Liver (tissue), 9 donors: ENCODE data around the gene PSTPIP1. TPM values are rescaled to one million over a fixed set of nuclear protein-coding genes. Genes with fewer than 3 reads are reported as not detected.

Source experiments
- DNase-seq: peaks from one replicate; pipeline ENCODE4 v3.0.0-alpha.2; 2017; ENCODE audit warnings: low spot score
- H3K27ac ChIP-seq, 2 donors: one replicate each; pipeline ENCODE4 v1.7.0; 2013; ENCODE audit warnings: inconsistent platforms in 2 of 2, low read length in 2 of 2, control low read depth in 1 of 2, low read depth in 1 of 2, mild to moderate bottlenecking in 1 of 2
- H3K27me3 ChIP-seq, 4 donors: one replicate each; pipeline versions ENCODE4 v1.6.1 to v1.7.0; 2013; ENCODE audit warnings: low read length in 3 of 4, inconsistent platforms in 1 of 4, mild to moderate bottlenecking in 1 of 4, moderate library complexity in 1 of 4; ENCODE audit not compliant: control insufficient read depth in 4 of 4, insufficient read depth in 4 of 4
- H3K36me3 ChIP-seq, 4 donors: one replicate each; pipeline versions ENCODE4 v1.6.1 to v1.7.0; 2013; ENCODE audit warnings: low read length in 3 of 4, mild to moderate bottlenecking in 3 of 4, low read depth in 1 of 4, moderate library complexity in 1 of 4; ENCODE audit not compliant: control insufficient read depth in 4 of 4, insufficient read depth in 3 of 4
- H3K4me1 ChIP-seq, 4 donors: one replicate each; pipeline versions ENCODE4 v1.6.1 to v1.7.0; 2013; ENCODE audit warnings: low read length in 3 of 4, mild to moderate bottlenecking in 3 of 4, moderate library complexity in 1 of 4; ENCODE audit not compliant: control insufficient read depth in 4 of 4, insufficient read depth in 4 of 4
- H3K4me3 ChIP-seq, 3 donors: one replicate each; pipeline versions ENCODE4 v1.6.1 to v1.7.0; 2013; ENCODE audit warnings: low read length in 3 of 3, control low read depth in 1 of 3, low read depth in 1 of 3, mild to moderate bottlenecking in 1 of 3
- H3K9ac ChIP-seq, 2 donors: one replicate each; pipeline ENCODE4 v1.7.0; 2013; ENCODE audit warnings: low read length in 2 of 2, mild to moderate bottlenecking in 2 of 2, moderate library complexity in 2 of 2, control low read depth in 1 of 2, low read depth in 1 of 2
- H3K9me3 ChIP-seq, 4 donors: one replicate each; pipeline versions ENCODE4 v1.6.1 to v1.7.0; 2013; ENCODE audit warnings: low read length in 3 of 4; ENCODE audit not compliant: control insufficient read depth in 4 of 4
- EGR1 ChIP-seq, 2 donors: IDR thresholded peaks; 2 replicates each; pipeline ENCODE4 v1.6.1; 2016 to 2018; ENCODE audit warnings: antibody characterized with exemption in 2 of 2, low read depth in 2 of 2
- FOXA1 ChIP-seq: IDR thresholded peaks from 2 replicates; pipeline ENCODE4 v1.6.1; 2016; ENCODE audit warnings: antibody characterized with exemption
- FOXA2 ChIP-seq: IDR thresholded peaks from 2 replicates; pipeline ENCODE4 v1.6.1; 2016; ENCODE audit warnings: antibody characterized with exemption
- HNF4G ChIP-seq: IDR thresholded peaks from 2 replicates; pipeline ENCODE4 v1.6.1; 2016; ENCODE audit warnings: antibody characterized with exemption
- RXRA ChIP-seq, 2 donors: IDR thresholded peaks; 2 replicates each; pipeline ENCODE4 v1.6.1; 2017 to 2018; ENCODE audit warnings: antibody characterized with exemption in 2 of 2, mild to moderate bottlenecking in 1 of 2
- SP1 ChIP-seq: IDR thresholded peaks from 2 replicates; pipeline ENCODE4 v1.6.1; 2018; ENCODE audit warnings: antibody characterized with exemption, mild to moderate bottlenecking
- YY1 ChIP-seq: IDR thresholded peaks from 2 replicates; pipeline ENCODE4 v1.6.1; 2016; ENCODE audit warnings: antibody characterized with exemption, mild to moderate bottlenecking
- WGBS: extraction: QIAGEN DNeasy Blood & Tissue Kit; methylation state at CpG from one replicate; pipeline ENCODE4 v1.1.7; 2013; 5-methylcytosine and 5-hydroxymethylcytosine counted together
- polyA plus RNA-seq, 2 donors: library from polyadenylated mRNA; stranded (reverse) in 1 of 2; unstranded in 1 of 2; fragments of 200-250 nt in 1 of 2; fragments of >200 nt in 1 of 2; fragmentation: Nextera tagmentation in 1 of 2; extraction: Ambion mirVana in 1 of 2; gene quantifications; one replicate each; pipeline versions ENCODE4 v1.2.1 to v1.2.3, GENCODE V29; 2013 to 2015
- total RNA-seq, 2 donors: library from RNA; depleted of rRNA; stranded (reverse); fragments of >200 nt; gene quantifications; one replicate each; pipeline ENCODE4 v1.2.3, GENCODE V29; 2014
- TF ChIP-seq, protein P1 (sequence below): IDR thresholded peaks from 2 replicates; pipeline ENCODE4 v1.6.1; 2016; ENCODE audit warnings: antibody characterized with exemption, mild to moderate bottlenecking
- TF ChIP-seq, protein P2 (sequence below): IDR thresholded peaks from 2 replicates; pipeline ENCODE4 v1.6.1; 2016; ENCODE audit warnings: antibody characterized with exemption
- TF ChIP-seq, protein P3 (sequence below): IDR thresholded peaks from 2 replicates; pipeline ENCODE4 v1.6.1; 2016; ENCODE audit warnings: antibody characterized with exemption
- TF ChIP-seq, protein P4 (sequence below): fragments of 150-350 bp; IDR thresholded peaks from 2 replicates; pipeline ENCODE4 v1.5.1; 2017; ENCODE audit warnings: improper control_type of control experiment, low read depth, low read length; ENCODE audit not compliant: missing input control
- donor health status: healthy.
- donor health status: healthy.
- donor health status: healthy.
- donor health status: healthy.
- donor health status: healthy.

The PSTPIP1 gene
- total and polyA plus RNA-seq, 4 donors = 1.1 to 4.6 (median 3.0) TPM

DNA sequence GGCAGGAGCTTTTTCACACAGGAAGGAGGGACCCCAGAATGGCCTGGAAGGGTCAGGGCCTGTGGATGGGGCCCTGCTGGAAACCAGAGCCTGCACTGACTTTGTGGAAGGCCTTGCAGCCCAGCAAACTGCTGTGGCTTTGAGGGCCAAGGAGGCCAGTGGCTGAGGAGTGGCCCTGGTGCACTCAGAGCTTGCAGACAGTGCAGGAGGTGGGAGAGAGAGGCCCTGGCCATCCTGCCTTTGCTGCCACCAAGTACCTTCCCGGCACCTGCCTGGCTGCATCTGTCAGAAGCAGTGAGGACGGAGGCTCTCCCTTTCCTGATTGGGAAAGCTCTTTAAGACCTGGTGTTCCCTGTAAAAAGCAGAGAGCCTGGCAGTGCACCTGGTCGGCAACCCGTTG is 6.4 kb downstream of the PSTPIP1 start (continued):
- TF ChIP-seq, protein P1, sequence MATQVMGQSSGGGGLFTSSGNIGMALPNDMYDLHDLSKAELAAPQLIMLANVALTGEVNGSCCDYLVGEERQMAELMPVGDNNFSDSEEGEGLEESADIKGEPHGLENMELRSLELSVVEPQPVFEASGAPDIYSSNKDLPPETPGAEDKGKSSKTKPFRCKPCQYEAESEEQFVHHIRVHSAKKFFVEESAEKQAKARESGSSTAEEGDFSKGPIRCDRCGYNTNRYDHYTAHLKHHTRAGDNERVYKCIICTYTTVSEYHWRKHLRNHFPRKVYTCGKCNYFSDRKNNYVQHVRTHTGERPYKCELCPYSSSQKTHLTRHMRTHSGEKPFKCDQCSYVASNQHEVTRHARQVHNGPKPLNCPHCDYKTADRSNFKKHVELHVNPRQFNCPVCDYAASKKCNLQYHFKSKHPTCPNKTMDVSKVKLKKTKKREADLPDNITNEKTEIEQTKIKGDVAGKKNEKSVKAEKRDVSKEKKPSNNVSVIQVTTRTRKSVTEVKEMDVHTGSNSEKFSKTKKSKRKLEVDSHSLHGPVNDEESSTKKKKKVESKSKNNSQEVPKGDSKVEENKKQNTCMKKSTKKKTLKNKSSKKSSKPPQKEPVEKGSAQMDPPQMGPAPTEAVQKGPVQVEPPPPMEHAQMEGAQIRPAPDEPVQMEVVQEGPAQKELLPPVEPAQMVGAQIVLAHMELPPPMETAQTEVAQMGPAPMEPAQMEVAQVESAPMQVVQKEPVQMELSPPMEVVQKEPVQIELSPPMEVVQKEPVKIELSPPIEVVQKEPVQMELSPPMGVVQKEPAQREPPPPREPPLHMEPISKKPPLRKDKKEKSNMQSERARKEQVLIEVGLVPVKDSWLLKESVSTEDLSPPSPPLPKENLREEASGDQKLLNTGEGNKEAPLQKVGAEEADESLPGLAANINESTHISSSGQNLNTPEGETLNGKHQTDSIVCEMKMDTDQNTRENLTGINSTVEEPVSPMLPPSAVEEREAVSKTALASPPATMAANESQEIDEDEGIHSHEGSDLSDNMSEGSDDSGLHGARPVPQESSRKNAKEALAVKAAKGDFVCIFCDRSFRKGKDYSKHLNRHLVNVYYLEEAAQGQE = no peak
- no peak for TF ChIP-seq HNF4G

DNA sequence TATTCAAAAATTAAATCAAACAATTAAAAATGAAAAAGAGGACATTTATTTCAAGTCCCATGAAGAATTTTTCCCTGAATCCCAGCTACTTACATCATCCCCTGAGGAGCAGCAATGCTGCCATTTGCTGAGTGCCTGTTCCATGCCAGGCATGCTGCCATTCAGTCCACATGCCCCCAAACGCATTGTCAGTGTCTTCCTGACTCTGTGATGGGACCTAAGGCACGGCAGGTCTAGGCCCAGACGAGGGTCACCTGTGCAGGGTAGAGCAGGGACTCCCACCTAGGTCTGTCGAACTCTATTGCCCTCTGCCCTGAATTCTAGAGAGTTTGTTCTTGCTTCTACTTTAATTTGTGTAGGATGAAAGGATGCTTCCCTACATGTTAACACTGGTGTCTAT is 7.0 kb downstream of the PSTPIP1 start:
- 79% methylated on average over 4 of the region's 4 CpGs for WGBS
- no peak for DNase-seq
- no peak overlapping the region for H3K4me3 ChIP-seq

DNA sequence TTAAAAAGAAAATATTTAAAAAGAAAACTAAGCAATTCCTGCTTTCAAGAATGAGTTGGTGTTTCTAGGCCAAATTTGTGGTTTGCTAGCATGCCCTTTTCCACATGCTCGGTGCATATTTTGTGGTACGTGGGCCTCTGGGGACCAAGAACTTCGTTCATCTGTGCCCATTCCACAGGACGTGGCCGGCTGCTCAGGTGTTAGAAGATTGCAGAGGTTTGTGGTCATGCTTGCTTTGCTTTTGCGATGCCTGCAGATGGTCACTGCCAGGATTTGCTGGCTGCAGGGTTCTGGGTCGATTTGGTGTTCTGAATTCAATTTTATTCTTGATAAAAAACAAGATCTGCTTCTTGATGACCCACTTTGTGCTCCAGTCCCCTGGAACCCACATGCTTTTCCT is 7.5 kb downstream of the PSTPIP1 start:
- Histone ChIP-seq H3K27me3 (no peaks in the 10 kb centered on the region), H3K9me3 (no peaks in the 10 kb centered on the region), H3K36me3 (no peaks in the 10 kb centered on the region), H3K9ac (no peak overlapping the region), H3K27ac (no peak overlapping the region), H3K4me1 (no peaks in the 10 kb centered on the region), H3K4me3 (no peak overlapping the region)
- DNase-seq = no peak
- WGBS = 69% methylated on average over 7 of the region's 7 CpGs
- TF ChIP-seq FOXA1 (no peak), YY1 (no peak), SP1 (no peak), FOXA2 (no peak), EGR1 (IDR thresholded peaks at IDR 0.05; ENCODE audit: low read depth in 2 of 2) (no peak)
- TF ChIP-seq, protein P1 = no peak
- TF ChIP-seq, protein P2, sequence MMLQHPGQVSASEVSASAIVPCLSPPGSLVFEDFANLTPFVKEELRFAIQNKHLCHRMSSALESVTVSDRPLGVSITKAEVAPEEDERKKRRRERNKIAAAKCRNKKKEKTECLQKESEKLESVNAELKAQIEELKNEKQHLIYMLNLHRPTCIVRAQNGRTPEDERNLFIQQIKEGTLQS = no peak
- TF ChIP-seq, protein P3, sequence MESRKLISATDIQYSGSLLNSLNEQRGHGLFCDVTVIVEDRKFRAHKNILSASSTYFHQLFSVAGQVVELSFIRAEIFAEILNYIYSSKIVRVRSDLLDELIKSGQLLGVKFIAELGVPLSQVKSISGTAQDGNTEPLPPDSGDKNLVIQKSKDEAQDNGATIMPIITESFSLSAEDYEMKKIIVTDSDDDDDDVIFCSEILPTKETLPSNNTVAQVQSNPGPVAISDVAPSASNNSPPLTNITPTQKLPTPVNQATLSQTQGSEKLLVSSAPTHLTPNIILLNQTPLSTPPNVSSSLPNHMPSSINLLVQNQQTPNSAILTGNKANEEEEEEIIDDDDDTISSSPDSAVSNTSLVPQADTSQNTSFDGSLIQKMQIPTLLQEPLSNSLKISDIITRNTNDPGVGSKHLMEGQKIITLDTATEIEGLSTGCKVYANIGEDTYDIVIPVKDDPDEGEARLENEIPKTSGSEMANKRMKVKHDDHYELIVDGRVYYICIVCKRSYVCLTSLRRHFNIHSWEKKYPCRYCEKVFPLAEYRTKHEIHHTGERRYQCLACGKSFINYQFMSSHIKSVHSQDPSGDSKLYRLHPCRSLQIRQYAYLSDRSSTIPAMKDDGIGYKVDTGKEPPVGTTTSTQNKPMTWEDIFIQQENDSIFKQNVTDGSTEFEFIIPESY = no peak

More for the DNA sequence above, 7.0 kb downstream of the PSTPIP1 start:
- Histone ChIP-seq H3K4me1 (no peaks in the 10 kb centered on the region), H3K9me3 (no peaks in the 10 kb centered on the region), H3K9ac (no peak overlapping the region), H3K27ac (no peak overlapping the region), H3K36me3 (no peaks in the 10 kb centered on the region), H3K27me3 (no peaks in the 10 kb centered on the region)
- no peak for TF ChIP-seq YY1
- TF ChIP-seq, protein P1 = no peak
- TF ChIP-seq RXRA (IDR thresholded peaks at IDR 0.05) = no peak
- TF ChIP-seq FOXA1 = no peak
- TF ChIP-seq, protein P4, sequence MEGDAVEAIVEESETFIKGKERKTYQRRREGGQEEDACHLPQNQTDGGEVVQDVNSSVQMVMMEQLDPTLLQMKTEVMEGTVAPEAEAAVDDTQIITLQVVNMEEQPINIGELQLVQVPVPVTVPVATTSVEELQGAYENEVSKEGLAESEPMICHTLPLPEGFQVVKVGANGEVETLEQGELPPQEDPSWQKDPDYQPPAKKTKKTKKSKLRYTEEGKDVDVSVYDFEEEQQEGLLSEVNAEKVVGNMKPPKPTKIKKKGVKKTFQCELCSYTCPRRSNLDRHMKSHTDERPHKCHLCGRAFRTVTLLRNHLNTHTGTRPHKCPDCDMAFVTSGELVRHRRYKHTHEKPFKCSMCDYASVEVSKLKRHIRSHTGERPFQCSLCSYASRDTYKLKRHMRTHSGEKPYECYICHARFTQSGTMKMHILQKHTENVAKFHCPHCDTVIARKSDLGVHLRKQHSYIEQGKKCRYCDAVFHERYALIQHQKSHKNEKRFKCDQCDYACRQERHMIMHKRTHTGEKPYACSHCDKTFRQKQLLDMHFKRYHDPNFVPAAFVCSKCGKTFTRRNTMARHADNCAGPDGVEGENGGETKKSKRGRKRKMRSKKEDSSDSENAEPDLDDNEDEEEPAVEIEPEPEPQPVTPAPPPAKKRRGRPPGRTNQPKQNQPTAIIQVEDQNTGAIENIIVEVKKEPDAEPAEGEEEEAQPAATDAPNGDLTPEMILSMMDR = no peak
